Choroid plexus epithelial cell (primary cell): ENCODE data around the gene APCDD1L.

ENCODE experiments used
- DNase-seq: peaks from one replicate; pipeline ENCODE4 v3.0.0-alpha.2; 2010; ENCODE audit warnings: low read depth
- H3K4me3 ChIP-seq: 2 replicates; pipeline ENCODE4 v1.5.1; 2011; ENCODE audit warnings: low read depth, mild to moderate bottlenecking, control low read depth, low read length, moderate library complexity
- TF ChIP-seq, protein P1 (sequence below): conservative IDR thresholded peaks from 2 replicates; pipeline ENCODE4 v1.5.1; 2011; ENCODE audit warnings: low read depth, mild to moderate bottlenecking, control low read depth, inconsistent platforms, low read length, moderate library complexity

Gene APCDD1L

DNA sequence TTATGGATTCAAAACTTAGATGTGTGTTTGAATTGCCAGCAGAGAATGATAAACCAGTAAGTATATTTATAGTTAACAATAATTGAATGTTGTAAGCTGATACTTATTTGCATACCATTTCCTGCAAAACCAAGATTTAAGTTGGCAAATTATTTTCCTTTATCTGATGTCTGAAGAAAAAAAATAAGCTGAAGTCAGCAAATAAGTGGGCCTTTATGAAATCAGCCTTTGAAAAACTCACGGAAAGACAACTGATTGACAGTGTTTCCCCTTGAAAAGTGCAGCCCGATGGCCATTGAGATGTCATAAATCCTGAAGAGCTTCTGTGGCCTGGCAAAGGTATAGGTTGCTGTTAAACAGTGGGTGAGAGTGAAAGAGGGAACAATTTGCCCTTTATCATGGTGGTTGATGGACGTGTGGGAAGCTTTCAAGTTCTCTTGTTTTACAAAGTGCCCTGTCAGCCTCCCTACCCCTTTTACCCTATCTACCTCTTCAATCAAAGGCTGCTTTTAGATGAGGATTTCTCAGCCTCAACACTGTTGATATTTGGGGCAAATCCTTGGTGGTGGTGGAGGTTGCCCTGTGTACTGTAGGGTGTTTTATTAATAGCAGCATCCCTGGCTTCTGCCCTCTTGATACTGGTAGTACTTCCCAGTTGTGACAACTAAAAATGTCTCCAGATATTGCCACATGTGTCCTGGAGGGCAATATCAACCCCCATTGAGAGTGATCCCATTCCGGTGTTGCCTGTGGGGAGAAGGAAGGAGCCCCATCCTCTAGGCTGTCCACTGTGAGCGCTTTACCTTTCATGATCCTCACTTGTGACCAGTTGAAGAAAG is 76.0 kb downstream of the APCDD1L start:
- DNase-seq, result no peak
- H3K4me3 ChIP-seq, result no peak overlapping the region
- TF ChIP-seq, protein P1, sequence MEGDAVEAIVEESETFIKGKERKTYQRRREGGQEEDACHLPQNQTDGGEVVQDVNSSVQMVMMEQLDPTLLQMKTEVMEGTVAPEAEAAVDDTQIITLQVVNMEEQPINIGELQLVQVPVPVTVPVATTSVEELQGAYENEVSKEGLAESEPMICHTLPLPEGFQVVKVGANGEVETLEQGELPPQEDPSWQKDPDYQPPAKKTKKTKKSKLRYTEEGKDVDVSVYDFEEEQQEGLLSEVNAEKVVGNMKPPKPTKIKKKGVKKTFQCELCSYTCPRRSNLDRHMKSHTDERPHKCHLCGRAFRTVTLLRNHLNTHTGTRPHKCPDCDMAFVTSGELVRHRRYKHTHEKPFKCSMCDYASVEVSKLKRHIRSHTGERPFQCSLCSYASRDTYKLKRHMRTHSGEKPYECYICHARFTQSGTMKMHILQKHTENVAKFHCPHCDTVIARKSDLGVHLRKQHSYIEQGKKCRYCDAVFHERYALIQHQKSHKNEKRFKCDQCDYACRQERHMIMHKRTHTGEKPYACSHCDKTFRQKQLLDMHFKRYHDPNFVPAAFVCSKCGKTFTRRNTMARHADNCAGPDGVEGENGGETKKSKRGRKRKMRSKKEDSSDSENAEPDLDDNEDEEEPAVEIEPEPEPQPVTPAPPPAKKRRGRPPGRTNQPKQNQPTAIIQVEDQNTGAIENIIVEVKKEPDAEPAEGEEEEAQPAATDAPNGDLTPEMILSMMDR, result no peak

DNA sequence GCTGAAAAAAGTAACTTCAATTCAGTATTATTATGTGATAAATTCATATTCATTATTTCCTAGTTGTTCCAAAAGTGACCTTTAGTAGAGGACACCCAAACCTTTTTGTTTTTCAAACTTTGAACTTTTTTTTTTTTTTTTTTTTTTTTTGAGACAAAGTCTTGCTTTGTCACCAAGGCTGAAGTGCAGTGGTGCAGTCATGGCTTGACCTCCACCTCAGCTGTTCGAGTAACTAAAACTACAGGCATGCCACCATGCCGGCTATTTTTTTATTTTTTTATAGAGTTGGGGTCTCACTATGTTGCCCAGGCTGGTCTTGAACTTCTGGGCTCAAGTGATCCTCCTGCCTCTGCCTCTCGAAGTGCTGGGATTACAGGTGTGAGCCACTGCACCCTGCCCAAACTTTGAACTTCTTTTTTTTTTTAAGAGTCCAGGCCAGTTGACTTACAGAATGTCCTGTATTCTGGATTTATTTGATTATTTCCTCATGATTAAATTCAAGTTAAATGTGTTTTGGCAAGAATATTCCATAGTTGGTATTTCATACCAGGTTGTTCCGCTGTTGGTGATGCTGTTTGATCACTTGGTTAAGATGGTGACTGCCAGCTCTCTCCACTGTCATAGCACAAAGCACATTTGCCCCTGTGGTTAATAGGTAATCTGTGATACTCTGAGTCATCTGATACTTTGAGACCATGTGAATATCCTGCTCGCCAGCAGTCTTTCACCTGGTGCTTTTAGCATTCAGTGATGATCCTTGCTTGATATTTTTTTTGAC is 78.1 kb downstream of the APCDD1L start:
- no peak overlapping the region for H3K4me3 ChIP-seq
- TF ChIP-seq, protein P1, result no peak
- no peak for DNase-seq

DNA sequence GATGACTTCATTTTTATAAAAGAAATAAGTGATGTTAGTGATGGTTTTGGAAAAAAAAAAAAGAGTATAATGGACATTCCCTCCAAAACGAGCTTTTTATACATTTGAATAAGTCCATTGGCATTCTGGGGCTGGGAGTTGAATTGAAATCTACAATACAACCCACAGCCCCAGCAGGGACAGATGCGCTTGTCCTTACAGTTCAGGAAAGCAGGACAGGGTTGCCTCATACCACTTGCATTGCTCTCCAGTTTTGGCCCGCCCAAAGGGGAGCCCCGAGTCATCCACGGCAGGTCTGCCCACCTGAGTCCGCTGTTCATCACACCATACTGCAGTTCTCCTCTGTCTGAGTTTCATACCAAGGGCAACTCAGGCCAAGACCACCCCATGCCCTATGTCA is 80.0 kb downstream of the APCDD1L start:
- DNase-seq, result no peak
- no peak overlapping the region for H3K4me3 ChIP-seq
- TF ChIP-seq, protein P1, result no peak

DNA sequence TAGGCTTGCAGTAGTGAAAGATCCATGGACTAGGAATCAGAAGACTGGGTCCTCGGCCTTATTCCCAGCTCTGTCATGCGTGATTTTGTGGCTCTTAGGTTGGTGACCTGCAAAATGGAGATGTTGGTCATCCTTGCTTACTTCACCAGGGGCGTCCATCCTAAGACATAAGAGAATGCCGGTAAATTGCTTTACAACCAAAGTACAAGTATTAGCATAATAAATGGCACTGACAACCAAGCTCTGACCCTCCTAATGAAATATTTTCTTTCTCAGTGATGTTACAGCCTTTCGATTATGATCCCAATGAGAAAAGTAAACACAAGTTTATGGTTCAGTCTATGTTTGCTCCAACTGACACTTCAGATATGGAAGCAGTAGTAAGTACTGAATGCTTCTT is 80.9 kb downstream of the APCDD1L start:
- no peak for DNase-seq
- TF ChIP-seq, protein P1, result no peak
- H3K4me3 ChIP-seq, result no peak overlapping the region

DNA sequence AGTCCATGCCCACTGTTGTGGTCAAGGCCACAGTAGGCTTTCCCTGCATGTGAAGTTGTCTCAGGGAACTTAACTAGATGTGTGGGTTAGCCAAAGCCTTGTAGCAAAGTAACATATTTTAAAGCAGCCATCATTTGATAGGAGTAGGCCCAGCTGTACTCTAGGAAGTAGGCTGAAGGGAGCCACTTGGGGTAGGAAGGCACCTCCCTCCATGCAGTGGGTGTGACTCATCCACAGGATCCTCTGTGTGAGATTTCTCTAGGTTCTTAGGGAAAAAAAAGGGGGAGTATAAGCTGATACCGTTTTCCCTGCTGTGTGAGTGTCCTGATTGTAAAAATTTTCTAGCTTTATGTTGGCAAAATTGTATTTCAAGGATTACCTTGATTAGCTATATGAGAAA is 81.4 kb downstream of the APCDD1L start:
- DNase-seq, result peak; percentile 81
- TF ChIP-seq, protein P1, result no peak
- no peak overlapping the region for H3K4me3 ChIP-seq

DNA sequence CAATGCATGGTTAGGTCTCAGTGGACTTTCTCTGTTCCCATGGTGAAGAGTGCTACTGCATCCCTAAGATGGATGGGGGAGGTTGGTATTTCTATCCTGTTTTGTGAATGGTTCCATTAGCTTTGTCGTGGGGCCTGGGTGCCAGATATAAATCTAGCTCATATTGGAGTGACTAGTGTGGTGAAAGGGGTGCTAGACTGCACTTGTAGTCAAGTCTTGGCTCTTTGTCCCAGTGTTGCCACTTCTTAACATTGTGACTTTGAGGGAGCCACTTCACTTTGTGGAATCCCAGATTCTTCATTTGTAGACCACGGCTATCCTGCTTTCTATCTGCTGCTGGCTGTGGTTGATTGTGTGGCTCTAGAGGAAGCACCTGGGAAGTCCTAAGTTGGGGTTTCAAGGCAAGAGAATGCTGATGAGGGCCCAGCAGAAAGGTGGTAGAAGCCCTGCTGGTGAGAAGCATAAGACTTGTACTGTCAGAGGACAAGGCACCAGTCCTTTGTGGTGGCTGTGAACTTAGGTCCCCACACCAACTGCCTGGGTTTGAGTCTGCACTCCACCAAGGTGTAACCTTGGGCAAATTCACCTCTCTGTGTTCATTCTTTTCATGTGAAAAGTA is 82.1 kb downstream of the APCDD1L start:
- TF ChIP-seq, protein P1, result no peak
- no peak overlapping the region for H3K4me3 ChIP-seq
- DNase-seq, result no peak
